ENCODE measurements around the gene TNS3. TPM values are rescaled to one million over a fixed set of nuclear protein-coding genes. Genes with fewer than 3 reads are reported as not detected.
A peak's percentile ranks its signal among the peaks of the same experiment; 100 is the strongest.

Gene TNS3
- polyA plus RNA-seq, 1 of the 3 experiments (the other 2 are of a cell fraction): 72.3 TPM

DNA sequence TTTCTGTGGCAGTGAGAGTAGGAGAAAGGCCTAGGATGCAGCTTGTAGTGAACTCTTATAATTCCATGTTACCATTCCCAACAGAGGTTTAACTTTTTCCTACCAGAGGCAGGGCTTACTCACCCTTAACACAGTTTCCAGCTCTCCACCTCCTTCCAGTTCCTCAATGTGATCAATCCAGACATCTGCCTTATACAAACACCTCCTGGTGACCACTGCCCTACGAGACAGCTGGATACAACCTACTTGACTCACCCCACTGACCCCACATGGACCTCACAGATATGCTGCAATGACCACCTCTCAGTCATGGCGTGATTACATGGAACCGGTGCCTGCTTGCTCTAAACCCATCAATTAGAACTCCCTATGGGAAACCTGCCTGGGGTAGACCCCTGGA lies 326.5 kb downstream of the TNS3 start:
- no peaks in the 10 kb centered on the region for H4K20me1 ChIP-seq (ENCODE audit: insufficient read depth)
- no peak overlapping the region for H3K4me3 ChIP-seq (ENCODE audit: low read depth in 2 of 2, low read length in 1 of 2)
- H3K4me2 ChIP-seq: no peak overlapping the region
- H3K79me2 ChIP-seq (ENCODE audit: insufficient read depth): no peaks in the 10 kb centered on the region
- H3K36me3 ChIP-seq (replicated peaks in 1 of 2; ENCODE audit: control insufficient read depth in 1 of 2, insufficient read depth in 2 of 2, low read length in 1 of 2): no peaks in the 10 kb centered on the region
- no peak overlapping the region for H3K27ac ChIP-seq (ENCODE audit: low read depth in 2 of 2, low read length in 1 of 2)
- no peaks in the 10 kb centered on the region for H3K9me2 ChIP-seq
- H2AFZ ChIP-seq (ENCODE audit: low read depth): no peak overlapping the region
- H3K4me1 ChIP-seq (ENCODE audit: control insufficient read depth in 1 of 2, insufficient read depth in 2 of 2, low read depth in 1 of 2, low read length in 1 of 2): peaks cover 4 to 14% of the 10 kb centered on the region in 2 experiments; a peak in 2 of 4 replicates
- ChIA-PET CTCF (interaction anchor here (0.6 to 7.0 kb wide), 11 partner anchors 9 to 1333 kb away, joined by 3 to 139 read pairs (median 3); no protein-coding TSS in a partner anchor), POLR2A (no interaction called here)
- TF ChIP-seq FOXM1 (IDR thresholded peaks at IDR 0.05; ENCODE audit: low read depth) (no peak), TEAD4 (IDR thresholded peaks at IDR 0.05; ENCODE audit: borderline replicate concordance, insufficient read depth) (no peak)
- TF ChIP-seq, protein P1, sequence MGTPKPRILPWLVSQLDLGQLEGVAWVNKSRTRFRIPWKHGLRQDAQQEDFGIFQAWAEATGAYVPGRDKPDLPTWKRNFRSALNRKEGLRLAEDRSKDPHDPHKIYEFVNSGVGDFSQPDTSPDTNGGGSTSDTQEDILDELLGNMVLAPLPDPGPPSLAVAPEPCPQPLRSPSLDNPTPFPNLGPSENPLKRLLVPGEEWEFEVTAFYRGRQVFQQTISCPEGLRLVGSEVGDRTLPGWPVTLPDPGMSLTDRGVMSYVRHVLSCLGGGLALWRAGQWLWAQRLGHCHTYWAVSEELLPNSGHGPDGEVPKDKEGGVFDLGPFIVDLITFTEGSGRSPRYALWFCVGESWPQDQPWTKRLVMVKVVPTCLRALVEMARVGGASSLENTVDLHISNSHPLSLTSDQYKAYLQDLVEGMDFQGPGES (IDR thresholded peaks at IDR 0.05; ENCODE audit: low read depth, low read length): no peak
- TF ChIP-seq, protein P2, sequence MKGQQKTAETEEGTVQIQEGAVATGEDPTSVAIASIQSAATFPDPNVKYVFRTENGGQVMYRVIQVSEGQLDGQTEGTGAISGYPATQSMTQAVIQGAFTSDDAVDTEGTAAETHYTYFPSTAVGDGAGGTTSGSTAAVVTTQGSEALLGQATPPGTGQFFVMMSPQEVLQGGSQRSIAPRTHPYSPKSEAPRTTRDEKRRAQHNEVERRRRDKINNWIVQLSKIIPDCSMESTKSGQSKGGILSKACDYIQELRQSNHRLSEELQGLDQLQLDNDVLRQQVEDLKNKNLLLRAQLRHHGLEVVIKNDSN (IDR thresholded peaks at IDR 0.05; ENCODE audit: borderline replicate concordance, low read depth): no peak
- WGBS (ENCODE audit: low lambda C conversion rate): 80% methylated on average over 3 of the region's 3 CpGs
- H3K9ac ChIP-seq: no peak overlapping the region
- H3K27me3 ChIP-seq (ENCODE audit: insufficient read depth): no peaks in the 10 kb centered on the region
- H3F3A ChIP-seq (replicated peaks; ENCODE audit: insufficient read depth): no peaks in the 10 kb centered on the region
- no peaks in the 10 kb centered on the region for H3K9me3 ChIP-seq
- DNase-seq: no peak

DNA sequence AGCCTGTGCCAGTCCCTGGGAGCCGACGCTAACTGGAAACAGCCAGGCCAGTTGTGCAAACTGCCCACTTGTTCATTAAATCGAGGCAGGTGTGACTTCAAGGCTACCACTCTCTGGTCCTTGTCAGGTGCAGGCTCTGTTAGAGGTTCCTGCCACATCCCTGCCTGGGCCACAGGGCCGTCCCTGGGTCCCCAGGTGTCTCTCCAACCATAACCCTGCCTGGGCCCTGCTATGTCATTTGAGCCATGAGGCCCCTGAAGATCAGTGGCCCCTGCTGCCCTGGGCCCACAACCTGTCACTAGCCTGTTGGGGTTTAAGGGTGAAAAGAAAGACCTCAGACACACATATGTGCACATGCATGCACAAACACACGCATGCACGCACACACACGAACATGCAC lies 326.9 kb downstream of the TNS3 start:
- peaks cover 4 to 14% of the 10 kb centered on the region in 2 experiments; a peak in 2 of 4 replicates for H3K4me1 ChIP-seq (ENCODE audit: control insufficient read depth in 1 of 2, insufficient read depth in 2 of 2, low read depth in 1 of 2, low read length in 1 of 2)
- H3K4me2 ChIP-seq: peak overlapping the region; percentile 88; the same call in 1 of the 2 replicates
- no peaks in the 10 kb centered on the region for H3K27me3 ChIP-seq (ENCODE audit: insufficient read depth)
- H3K4me3 ChIP-seq (ENCODE audit: low read depth in 2 of 2, low read length in 1 of 2): no peak overlapping the region
- no peak for TF ChIP-seq EZH2phosphoT487 (IDR thresholded peaks at IDR 0.05; ENCODE audit: borderline replicate concordance, low read depth)
- CTCF ChIA-PET: interaction anchor here (0.6 to 7.0 kb wide), 14 partner anchors 10 to 1335 kb away, joined by 3 to 139 read pairs (median 4); no protein-coding TSS in a partner anchor
- H3K9me3 ChIP-seq: no peaks in the 10 kb centered on the region
- 86% methylated on average over 6 of the region's 7 CpGs for WGBS (ENCODE audit: low lambda C conversion rate)
- H2AFZ ChIP-seq (ENCODE audit: low read depth): peak overlapping the region; percentile 89; the same call in 1 of the 2 replicates
- no peaks in the 10 kb centered on the region for H3K9me2 ChIP-seq
- no peaks in the 10 kb centered on the region for H4K20me1 ChIP-seq (ENCODE audit: insufficient read depth)
- no peaks in the 10 kb centered on the region for H3K36me3 ChIP-seq (replicated peaks in 1 of 2; ENCODE audit: control insufficient read depth in 1 of 2, insufficient read depth in 2 of 2, low read length in 1 of 2)
- POLR2A ChIA-PET: no interaction called here
- H3F3A ChIP-seq (replicated peaks; ENCODE audit: insufficient read depth): no peaks in the 10 kb centered on the region
- H3K27ac ChIP-seq (ENCODE audit: low read depth in 2 of 2, low read length in 1 of 2): no peak overlapping the region
- no peak overlapping the region for H3K9ac ChIP-seq
- no peaks in the 10 kb centered on the region for H3K79me2 ChIP-seq (ENCODE audit: insufficient read depth)
- DNase-seq: no peak

DNA sequence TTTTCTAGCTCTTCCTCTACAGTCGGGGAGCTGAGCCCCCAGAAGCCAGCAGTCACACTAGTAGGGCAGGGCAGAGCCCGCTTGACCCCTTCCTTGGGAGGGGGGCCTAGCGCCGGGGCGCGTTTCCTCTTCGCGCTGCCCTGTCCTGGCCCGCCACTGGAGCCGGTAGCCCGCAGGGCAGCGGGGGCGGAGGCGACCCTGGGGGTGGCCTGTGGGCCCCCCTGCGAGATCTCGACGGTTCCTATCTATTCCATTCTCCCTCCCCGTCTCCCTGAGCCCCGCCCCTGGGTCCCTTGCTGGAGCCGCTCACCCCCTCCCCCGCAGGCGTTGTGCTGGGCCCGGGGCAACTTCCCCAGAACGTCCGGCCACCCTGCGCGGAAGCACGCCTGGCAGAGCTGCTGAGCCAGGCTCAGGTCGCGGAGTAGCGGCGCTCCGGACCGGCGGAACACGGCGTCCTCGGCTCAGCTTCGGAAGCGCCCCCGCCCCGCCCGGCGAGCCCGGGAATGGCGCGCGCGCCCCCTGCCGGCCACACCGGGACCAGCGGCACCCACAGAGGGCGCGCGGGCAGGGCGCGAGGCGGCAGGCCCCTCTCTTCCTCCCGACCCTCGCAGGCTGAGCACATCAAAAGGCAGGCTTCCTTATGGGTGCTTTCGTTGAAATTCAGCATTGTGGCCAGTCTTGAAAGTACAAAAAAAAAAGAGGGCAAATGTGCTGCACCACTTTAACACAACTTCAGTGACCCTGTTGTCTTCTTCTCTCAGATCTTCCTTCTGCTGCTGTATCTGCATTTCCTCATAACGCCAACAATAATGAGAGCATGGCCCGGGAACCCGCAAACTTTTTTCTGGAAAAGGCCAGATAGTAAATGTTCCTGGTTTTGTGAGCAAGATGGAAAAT lies 327.6 kb downstream of the TNS3 start:
- Histone ChIP-seq H3K4me3 (ENCODE audit: low read depth in 2 of 2, low read length in 1 of 2) (peak overlapping the region; percentile 65 to 71), H3K9ac (peak overlapping the region; percentile 61), H3F3A (replicated peaks; ENCODE audit: insufficient read depth) (no peaks in the 10 kb centered on the region), H3K36me3 (replicated peaks in 1 of 2; ENCODE audit: control insufficient read depth in 1 of 2, insufficient read depth in 2 of 2, low read length in 1 of 2) (no peaks in the 10 kb centered on the region), H3K9me3 (0 out of 2 replicates have a peak, but pooled peaks cover 4% of the 10 kb centered on the region), H3K27me3 (ENCODE audit: insufficient read depth) (no peaks in the 10 kb centered on the region), H3K79me2 (ENCODE audit: insufficient read depth) (no peaks in the 10 kb centered on the region), H3K27ac (ENCODE audit: low read depth in 2 of 2, low read length in 1 of 2) (peak overlapping the region; percentile 58 to 62), H3K9me2 (no peaks in the 10 kb centered on the region), H3K4me1 (ENCODE audit: control insufficient read depth in 1 of 2, insufficient read depth in 2 of 2, low read depth in 1 of 2, low read length in 1 of 2) (peaks cover 4 to 14% of the 10 kb centered on the region in 2 experiments; a peak in 2 of 4 replicates), H3K4me2 (peak overlapping the region; percentile 88), H2AFZ (ENCODE audit: low read depth) (peak overlapping the region; percentile 89), H4K20me1 (ENCODE audit: insufficient read depth) (no peaks in the 10 kb centered on the region)
- ChIA-PET CTCF (interaction anchor here (0.5 to 7.0 kb wide), 72 partner anchors 10 to 1339 kb away, joined by 3 to 139 read pairs (median 4); partner anchors contain the start of gene IGFBP3), POLR2A (interaction anchor here (0.6 to 1.0 kb wide), 2 partner anchors 12 to 194 kb away, joined by 3 to 4 read pairs; no protein-coding TSS in a partner anchor)
- 4% methylated on average over 51 of the region's 64 CpGs for WGBS (ENCODE audit: low lambda C conversion rate)
- DNase-seq: peak; percentile 98
- TF ChIP-seq NRF1 (IDR thresholded peaks at IDR 0.05; ENCODE audit: low read depth, low read length) (no peak), NFIC (IDR thresholded peaks at IDR 0.05; ENCODE audit: borderline replicate concordance) (no peak), EZH2phosphoT487 (IDR thresholded peaks at IDR 0.05; ENCODE audit: borderline replicate concordance, low read depth) (no peak), RXRA (IDR thresholded peaks at IDR 0.05; ENCODE audit: borderline replicate concordance, low read depth) (no peak), TCF12 (IDR thresholded peaks at IDR 0.05) (no peak), EP300 (IDR thresholded peaks at IDR 0.05; ENCODE audit: borderline replicate concordance in 1 of 2, low read depth in 1 of 2, low read length in 1 of 2) (no peak), SMC3 (IDR thresholded peaks at IDR 0.05; ENCODE audit: low read depth, low read length) (peak; percentile 62), YY1 (IDR thresholded peaks at IDR 0.05; ENCODE audit: low read depth) (0 out of 2 replicates have a peak, but pooled peaks have one; percentile 10), CHD2 (IDR thresholded peaks at IDR 0.05; ENCODE audit: low read length, partially characterized antibody) (no peak), MEF2A (IDR thresholded peaks at IDR 0.05; ENCODE audit: borderline replicate concordance, low read depth) (no peak), FOSL2 (IDR thresholded peaks at IDR 0.05; ENCODE audit: borderline replicate concordance, low read depth) (no peak), JUND (IDR thresholded peaks at IDR 0.05) (no peak), GABPA (IDR thresholded peaks at IDR 0.05; ENCODE audit: low read depth) (peak; percentile 12; the same call in 1 of the 2 replicates), RFX5 (IDR thresholded peaks at IDR 0.05; ENCODE audit: low read length) (no peak)
- TF ChIP-seq, protein P3, sequence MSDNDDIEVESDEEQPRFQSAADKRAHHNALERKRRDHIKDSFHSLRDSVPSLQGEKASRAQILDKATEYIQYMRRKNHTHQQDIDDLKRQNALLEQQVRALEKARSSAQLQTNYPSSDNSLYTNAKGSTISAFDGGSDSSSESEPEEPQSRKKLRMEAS (IDR thresholded peaks at IDR 0.05; ENCODE audit: low read depth): peak; percentile 13; the same call in 1 of the 2 replicates

Data from SK-N-SH (cell line).